ENCODE data around the gene KLHL17.

DNA sequence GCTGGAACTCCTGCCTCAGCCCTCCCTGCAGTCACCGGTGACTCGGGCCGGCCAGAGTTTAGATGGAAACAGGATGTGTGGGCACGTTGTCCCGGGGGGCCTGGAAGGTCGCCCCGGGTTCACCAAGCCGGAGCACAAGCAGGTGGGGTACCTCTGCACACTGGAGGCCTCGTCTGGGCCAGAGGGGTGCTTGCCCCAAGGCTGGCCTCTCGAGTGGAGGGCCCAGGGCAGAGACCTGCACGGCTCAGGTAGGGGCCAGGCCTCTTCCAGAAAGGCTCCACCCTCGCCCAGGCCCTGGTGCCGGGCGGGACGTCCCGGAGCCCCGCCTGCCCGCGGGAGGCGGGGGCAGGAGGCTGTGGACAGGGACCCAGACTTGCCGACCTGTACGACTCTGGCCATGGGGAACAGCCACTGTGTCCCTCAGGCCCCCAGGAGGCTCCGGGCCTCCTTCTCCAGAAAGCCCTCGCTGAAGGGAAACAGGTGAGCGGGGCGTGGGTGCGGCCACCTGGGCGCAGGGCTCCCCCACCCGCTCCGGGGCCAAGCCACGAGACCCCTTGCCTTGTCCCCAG lies 5.8 kb downstream of the KLHL17 start, which contains the start of gene PLEKHN1:
- TF ChIP-seq, protein P1, sequence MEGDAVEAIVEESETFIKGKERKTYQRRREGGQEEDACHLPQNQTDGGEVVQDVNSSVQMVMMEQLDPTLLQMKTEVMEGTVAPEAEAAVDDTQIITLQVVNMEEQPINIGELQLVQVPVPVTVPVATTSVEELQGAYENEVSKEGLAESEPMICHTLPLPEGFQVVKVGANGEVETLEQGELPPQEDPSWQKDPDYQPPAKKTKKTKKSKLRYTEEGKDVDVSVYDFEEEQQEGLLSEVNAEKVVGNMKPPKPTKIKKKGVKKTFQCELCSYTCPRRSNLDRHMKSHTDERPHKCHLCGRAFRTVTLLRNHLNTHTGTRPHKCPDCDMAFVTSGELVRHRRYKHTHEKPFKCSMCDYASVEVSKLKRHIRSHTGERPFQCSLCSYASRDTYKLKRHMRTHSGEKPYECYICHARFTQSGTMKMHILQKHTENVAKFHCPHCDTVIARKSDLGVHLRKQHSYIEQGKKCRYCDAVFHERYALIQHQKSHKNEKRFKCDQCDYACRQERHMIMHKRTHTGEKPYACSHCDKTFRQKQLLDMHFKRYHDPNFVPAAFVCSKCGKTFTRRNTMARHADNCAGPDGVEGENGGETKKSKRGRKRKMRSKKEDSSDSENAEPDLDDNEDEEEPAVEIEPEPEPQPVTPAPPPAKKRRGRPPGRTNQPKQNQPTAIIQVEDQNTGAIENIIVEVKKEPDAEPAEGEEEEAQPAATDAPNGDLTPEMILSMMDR (IDR thresholded peaks at IDR 0.05 in 8 of 11, conservative IDR thresholded peaks at IDR 0.05 in 3 of 11), result no peak
- no peak for TF ChIP-seq POLR2AphosphoS5 (IDR thresholded peaks at IDR 0.05)

All from spleen (tissue), 7 donors.